Keratinocyte (primary cell): ENCODE measurements around the gene SLC44A3.

ENCODE experiments used
- EZH2 ChIP-seq: IDR thresholded peaks from one replicate; pipeline ENCODE4 v1.6.1; 2012; ENCODE audit warnings: inconsistent platforms, mild to moderate bottlenecking, low read length, moderate library complexity
- TF ChIP-seq, protein P1 (sequence below), 3 experiments: IDR thresholded peaks in 1 of 3; conservative IDR thresholded peaks in 1 of 3; optimal IDR thresholded peaks in 1 of 3; 2 replicates in 2 of 3; 3 replicates in 1 of 3; pipeline versions ENCODE3 to v1.5.1; 2011; ENCODE audit warnings: low read length in 3 of 3, mild to moderate bottlenecking in 3 of 3, moderate library complexity in 2 of 3, control low read depth in 1 of 3, inconsistent platforms in 1 of 3; ENCODE audit not compliant: insufficient read depth in 2 of 3; ENCODE audit errors: extremely low read depth in 1 of 3

- TF ChIP-seq, protein P1, sequence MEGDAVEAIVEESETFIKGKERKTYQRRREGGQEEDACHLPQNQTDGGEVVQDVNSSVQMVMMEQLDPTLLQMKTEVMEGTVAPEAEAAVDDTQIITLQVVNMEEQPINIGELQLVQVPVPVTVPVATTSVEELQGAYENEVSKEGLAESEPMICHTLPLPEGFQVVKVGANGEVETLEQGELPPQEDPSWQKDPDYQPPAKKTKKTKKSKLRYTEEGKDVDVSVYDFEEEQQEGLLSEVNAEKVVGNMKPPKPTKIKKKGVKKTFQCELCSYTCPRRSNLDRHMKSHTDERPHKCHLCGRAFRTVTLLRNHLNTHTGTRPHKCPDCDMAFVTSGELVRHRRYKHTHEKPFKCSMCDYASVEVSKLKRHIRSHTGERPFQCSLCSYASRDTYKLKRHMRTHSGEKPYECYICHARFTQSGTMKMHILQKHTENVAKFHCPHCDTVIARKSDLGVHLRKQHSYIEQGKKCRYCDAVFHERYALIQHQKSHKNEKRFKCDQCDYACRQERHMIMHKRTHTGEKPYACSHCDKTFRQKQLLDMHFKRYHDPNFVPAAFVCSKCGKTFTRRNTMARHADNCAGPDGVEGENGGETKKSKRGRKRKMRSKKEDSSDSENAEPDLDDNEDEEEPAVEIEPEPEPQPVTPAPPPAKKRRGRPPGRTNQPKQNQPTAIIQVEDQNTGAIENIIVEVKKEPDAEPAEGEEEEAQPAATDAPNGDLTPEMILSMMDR (optimal IDR thresholded peaks at IDR 0.05 in 1 of 3, IDR thresholded peaks at IDR 0.05 in 1 of 3, conservative IDR thresholded peaks at IDR 0.05 in 1 of 3; ENCODE audit: extremely low read depth in 1 of 3, insufficient read depth in 2 of 3, low read length in 3 of 3) = no peak
- no peak for TF ChIP-seq EZH2
Observed at GRCh38 chr1:94795434-94795833, 24.7 kb upstream of the SLC44A3 start.
